SH-SY5Y (cell line): ENCODE measurements around the gene FSIP2.

Source experiments
- GATA2 ChIP-seq: IDR thresholded peaks from 2 replicates; pipeline ENCODE4 v1.6.1; 2011; ENCODE audit warnings: mild to moderate bottlenecking, low read depth, low read length
- GATA3 ChIP-seq: IDR thresholded peaks from 2 replicates; pipeline ENCODE4 v1.6.1; 2011; ENCODE audit warnings: low read depth, mild to moderate bottlenecking, low read length, moderate library complexity

Gene FSIP2

DNA sequence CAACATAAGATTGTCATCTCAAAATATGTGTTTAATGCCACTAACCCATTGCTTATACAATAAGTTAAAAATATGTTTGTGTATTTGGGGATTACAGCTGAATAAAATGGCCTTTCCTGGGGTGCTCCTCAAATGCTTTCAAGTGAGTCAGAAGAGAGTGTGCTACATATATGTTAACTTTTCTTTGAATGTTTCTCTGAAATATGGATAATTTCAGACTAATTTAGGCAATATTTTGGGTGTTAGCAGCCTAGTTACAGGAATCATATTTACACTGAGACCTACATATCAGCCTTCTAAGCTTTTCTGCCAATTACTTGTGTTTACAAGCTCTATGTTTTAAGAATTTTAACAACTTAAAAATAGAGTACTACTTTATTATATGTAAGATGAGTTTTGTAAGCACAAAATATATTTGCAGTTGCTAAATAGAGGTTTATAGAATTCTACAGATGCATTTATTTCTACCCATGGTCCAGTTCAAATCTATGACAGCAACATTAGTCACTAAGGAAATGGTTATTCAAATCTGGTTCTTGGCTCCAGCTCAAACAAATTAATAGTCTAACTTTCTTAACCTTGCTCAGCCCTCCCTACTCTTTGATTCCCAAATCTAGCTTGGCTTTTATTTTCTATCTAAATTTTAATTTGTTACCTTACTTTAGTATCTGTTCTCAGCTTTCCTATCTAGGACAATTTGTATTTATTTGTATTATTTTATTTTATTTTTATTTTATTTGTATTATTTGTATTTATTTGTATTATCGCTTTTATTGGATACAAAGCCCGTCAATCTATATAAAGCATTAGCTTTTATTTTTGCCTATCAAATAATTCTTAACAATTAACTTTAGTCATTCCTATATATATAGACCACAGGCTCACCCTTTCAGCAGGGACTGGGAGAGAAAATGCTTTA, 48.9 kb downstream of the FSIP2 start:
- TF ChIP-seq GATA2 (no peak), GATA3 (no peak)

DNA sequence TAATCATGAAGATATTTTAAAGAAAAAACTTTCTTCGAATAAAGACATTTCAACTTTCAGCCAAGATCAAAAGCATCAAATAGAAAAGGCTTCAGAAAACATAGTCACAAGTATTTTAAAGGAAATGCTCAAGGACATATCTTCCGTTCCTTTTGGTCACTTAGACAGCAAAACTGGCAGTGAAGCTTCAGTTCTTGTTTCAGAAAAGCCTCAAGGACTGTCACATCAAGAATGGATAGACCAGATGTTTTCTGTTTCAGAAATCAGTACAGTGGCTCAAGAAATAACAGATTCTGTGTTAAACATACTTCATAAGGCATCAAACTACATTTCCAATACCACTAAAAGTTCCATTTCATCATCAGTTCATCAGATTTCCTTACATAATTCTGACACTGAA, 51.8 kb downstream of the FSIP2 start:
- no peak for TF ChIP-seq GATA3
- no peak for TF ChIP-seq GATA2

DNA sequence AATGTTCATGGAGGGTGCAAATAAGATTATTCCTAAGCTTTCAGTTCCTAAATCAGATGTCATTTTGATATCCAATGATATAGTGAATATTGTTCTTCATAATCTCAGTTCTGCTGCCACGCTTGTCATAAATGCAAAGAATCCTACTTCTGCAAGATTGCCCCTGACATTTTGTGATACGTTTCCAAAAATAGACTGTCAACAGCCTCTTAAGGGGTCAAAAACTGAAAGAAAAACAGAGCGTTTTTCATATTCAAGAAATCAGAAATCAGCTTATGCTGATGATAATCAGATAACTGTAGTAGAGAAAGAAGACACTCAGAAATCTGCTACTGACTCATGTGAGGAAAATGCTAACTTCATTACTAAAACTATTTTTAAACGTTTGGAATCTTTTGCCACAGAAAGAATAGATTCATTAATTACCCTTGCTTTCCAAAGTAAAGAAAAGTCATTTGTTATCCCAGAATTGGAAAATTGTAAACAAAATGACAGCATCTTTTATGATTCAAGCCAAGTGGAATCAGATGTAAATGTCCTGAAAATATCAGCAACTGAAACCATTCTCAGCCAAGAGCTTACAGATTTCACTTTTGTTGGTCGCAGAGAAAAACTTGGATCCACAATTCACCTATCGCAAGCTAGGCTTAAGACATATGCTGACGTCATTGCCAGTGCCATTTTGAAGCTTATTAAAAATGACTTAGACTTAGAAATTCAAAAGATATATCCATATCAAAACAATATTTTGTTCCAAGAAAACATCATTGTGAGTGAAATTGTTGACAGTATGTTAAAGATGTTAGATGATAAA, 55.1 kb downstream of the FSIP2 start:
- TF ChIP-seq GATA3 (no peak), GATA2 (no peak)

DNA sequence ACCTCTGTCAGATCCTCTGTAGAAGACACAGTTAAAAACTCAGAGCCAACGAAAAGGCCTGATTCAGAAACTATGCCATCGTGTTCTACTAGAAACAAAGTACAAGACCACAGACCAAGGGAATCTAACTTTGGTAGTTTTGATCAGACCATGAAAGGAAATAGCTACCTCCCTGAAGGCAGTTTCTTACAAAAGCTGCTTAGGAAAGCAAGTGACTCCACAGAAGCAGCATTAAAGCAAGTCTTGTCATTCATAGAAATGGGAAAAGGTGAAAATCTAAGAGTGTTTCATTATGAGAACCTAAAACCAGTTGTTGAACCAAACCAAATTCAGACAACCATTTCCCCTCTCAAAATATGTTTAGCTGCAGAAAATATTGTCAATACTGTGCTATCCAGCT, 58.2 kb downstream of the FSIP2 start:
- TF ChIP-seq GATA3 (no peak), GATA2 (no peak)

DNA sequence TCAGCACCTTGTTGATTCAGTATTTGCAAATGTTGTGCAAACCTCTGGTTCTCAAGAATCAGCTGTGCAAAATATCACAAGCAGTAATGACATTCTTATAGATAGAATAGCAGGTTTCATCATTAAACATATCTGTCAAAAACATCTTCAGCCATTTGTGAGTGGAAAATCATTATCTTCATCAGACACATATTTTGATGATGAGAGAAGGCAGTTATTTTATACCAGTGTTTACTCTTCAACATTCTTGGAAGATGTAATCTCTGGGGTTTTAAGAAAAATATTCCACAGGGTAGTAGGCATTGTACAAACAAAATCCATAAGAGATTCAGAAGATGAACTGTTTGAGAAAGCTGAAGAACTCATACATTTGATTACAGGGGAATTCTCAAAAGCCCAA, 64.3 kb downstream of the FSIP2 start:
- TF ChIP-seq GATA3, result no peak
- no peak for TF ChIP-seq GATA2

DNA sequence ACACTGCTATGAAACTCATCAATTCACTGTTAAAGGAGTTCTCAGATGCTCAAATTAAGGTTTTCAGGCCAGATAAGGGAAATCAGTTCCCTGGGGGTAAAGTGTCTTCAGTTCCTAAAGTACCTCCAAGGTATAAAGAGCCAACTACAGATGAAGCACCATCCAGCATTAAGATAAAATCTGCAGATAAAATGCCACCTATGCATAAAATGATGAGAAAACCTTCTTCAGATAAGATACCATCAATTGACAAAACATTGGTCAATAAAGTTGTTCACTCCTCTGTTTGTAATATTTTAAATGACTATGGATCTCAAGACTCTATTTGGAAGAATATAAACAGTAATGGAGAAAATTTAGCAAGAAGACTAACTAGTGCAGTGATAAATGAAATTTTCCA, 68.2 kb downstream of the FSIP2 start:
- TF ChIP-seq GATA3 (no peak), GATA2 (no peak)

DNA sequence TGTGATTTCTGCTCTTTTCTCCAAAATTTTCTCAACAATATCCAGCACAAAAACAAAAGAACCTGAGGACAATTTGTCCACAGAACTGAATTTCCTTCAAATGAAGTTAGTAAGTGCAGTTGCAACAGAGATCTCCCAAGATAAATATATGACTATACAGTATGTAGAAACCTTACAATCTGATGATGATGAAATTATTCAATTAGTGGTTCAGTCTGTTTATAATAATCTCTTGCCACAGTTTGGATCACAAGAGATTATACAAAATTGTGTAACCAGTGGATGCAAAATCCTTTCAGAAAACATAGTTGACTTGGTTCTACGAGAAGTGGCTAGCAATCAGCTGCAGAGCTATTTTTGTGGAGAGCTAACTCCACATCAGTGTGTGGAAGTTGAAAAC, 68.7 kb downstream of the FSIP2 start:
- TF ChIP-seq GATA2, result no peak
- TF ChIP-seq GATA3, result no peak

DNA sequence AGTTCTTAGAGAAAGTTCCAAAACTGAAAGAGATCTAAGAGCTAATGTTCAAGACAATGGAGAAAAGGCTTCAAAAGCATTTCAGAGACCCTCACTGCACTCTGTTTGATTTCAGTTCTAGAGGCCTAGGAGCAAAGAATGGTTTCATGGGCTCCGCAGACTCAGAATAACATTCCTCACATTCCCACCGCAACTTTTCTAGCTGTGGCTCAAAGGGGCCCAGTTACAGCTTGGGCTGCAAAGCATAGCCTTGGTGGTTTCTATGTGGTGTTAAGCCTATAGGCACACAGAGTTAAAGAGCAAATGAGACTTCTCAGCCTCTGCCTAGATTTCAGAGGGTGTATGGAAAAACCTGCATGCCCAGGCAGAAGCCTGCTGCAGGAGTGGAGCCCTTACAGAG, 73.0 kb downstream of the FSIP2 start:
- no peak for TF ChIP-seq GATA2
- no peak for TF ChIP-seq GATA3

DNA sequence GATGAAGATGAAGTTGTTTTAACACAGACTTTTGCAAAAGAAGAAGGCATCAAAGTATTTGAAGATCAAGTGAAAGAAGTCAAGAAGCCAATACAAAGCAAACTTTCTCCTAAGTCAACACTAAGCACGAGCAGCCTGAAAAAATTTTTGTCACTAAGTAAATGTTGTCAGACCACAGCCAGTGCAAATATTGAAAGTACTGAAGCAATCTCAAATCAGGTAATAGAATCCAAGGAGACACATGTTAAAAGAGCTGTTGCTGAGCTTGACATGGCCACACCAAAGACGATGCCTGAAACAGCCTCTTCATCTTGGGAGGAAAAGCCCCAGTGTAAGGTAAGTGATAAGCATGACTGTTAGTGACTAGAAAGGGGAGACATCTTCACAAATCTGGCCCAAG, 75.1 kb downstream of the FSIP2 start:
- TF ChIP-seq GATA3 (no peak), GATA2 (no peak)

DNA sequence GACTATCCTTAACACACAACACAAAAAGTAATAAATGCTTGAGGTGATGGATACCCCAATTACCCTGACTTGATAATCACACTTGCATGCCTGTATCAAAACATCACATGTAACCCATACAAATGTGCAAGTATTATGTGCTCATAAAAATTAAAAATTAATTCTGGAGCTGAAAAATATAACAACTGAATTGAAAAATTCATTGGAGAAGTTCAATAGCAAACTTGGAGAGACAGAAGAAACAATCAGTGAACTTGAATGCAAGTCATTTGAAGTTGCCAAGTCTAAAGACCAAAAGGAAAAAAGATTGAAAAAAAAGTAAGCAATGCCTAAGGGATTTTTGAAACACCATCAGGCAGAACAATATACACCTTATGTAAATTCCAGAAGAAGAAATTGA, 79.4 kb downstream of the FSIP2 start:
- TF ChIP-seq GATA2, result no peak
- TF ChIP-seq GATA3, result no peak

DNA sequence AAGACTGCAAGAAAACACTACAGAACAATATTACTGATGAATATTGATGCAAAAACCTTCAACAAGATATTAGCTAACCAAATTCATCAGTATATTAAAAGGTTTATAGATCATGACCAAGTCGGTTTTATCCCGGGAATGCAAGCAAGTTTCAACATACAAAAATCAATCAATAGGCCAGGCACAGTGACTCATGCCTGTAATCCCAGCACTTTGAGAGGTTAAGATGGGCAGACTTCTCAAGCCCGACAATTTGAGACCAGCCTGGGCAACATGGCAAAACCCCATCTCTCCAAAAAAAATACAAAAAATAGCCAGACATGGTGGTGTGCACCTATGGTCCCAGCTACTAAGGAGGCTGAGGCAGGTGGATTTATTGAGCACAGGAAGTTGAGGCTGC, 82.9 kb downstream of the FSIP2 start:
- TF ChIP-seq GATA3 (no peak), GATA2 (no peak)

DNA sequence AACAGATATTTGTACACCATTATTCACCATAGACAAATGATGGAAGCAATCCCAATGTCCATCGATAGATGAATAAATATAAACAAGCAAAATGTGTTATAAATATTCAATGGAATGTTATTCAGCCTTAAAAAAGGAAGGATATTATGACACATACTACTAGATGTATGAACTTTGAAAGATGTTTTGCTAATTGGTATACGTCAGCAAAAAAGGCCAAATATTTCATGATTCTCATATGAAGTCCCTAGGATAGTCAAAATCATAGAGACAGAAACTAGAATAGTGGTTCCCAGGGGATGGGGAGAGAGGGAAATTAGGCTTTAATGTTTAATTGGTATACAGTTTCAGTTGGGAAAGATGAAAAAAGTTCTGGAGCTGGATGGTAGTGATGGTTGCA, 85.2 kb downstream of the FSIP2 start:
- no peak for TF ChIP-seq GATA3
- no peak for TF ChIP-seq GATA2

DNA sequence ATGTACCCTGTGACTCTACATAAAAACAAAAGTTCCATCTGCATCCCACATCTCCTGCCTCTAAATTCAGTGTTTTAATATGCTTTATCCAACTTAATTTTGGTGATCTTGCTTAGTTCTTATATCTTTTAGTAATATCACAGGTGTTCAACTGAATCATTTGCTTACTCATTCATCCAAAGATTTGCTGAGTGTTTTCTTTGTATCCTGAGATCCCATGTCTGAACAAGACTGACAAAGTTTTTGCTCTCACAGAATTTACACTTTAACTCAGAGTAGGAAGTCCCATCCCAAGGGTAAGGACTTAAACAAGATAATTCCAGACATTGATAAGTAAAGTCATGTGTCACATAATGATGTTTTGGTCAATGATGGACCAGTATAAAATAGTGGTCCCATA, 87.0 kb downstream of the FSIP2 start:
- TF ChIP-seq GATA3 (no peak), GATA2 (no peak)

DNA sequence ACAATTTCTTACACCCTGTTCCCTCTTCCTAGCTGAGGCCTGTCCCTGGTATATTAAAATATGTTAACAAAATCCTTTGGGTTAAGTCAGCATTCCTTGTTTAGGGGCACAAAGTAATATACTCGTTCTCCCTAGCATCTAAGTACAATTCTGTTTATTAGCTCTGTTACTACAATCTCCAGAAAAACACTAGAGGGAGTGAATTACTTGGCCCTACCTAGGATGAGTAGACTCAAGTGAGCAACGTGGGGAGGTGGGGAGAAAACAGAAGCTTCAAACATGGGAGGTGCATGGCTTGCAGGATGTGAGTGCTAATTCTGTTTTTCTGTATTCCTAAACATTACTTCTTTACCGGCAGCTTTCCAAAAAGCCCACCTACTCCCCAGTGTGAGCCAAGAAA, 89.7 kb downstream of the FSIP2 start:
- TF ChIP-seq GATA2 (no peak), GATA3 (no peak)

DNA sequence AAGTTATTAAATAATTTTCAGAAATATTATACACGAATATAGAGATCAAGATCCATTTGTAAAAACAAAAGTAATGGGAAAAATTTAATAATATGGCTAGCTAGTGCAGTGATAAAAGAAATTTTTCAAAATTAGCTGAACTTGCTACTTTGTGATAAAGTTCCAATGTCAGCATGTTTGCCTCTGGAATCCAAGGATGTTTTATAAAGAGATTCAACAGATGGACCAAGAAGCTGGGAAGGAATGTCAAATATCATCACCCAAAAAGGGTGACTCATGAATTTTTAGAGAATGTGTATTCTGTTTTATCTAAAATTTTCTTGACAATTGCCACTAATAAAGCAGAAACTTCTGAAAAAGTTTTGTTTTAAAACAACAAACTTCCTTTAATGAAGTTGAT, 95.3 kb downstream of the FSIP2 start:
- TF ChIP-seq GATA3, result no peak
- TF ChIP-seq GATA2, result no peak

DNA sequence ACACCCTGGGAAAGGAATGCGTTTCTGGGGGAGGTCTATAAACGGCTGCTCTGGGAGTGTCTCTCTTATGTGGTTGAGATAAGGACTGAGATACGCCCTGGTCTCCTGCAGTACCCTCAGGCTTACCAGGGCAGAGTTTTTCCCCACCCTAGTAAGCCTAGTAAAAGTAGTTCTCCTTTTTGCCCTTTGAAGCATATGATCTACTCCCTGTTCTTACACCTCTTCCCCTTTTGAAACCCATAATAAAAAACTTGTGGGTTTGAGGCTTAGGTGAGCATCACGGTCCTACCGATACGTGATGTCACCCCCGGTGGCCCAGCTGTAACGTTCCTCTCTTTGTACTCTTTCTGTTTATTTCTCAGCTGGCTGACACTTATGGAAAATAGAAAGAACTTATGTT, 97.4 kb downstream of the FSIP2 start:
- no peak for TF ChIP-seq GATA3
- TF ChIP-seq GATA2, result no peak
